ENCODE measurements around the gene C17orf107.

Gene C17orf107

DNA sequence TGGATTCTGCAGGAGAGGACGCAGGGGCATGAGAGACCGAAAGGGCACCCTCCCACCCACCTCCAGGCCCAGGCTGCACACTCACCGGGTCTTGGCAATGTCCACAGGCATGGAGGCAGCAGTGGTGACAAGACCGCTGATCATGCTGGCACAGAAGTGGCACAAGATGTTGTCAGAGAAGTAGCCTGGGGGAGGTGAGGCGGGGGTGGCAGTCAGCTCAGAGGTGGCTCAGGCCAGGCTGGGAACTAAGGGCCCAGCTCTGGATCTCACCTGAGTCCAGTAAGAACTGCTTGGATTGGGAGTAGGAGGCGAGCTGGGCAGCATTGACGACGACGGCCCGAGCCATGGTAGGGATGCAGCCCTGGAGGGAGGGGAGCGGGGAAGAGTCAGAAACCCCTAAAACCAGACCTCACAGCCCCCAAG is 38.7 kb downstream of the C17orf107 start:
- DNase-seq, result no peak

DNA sequence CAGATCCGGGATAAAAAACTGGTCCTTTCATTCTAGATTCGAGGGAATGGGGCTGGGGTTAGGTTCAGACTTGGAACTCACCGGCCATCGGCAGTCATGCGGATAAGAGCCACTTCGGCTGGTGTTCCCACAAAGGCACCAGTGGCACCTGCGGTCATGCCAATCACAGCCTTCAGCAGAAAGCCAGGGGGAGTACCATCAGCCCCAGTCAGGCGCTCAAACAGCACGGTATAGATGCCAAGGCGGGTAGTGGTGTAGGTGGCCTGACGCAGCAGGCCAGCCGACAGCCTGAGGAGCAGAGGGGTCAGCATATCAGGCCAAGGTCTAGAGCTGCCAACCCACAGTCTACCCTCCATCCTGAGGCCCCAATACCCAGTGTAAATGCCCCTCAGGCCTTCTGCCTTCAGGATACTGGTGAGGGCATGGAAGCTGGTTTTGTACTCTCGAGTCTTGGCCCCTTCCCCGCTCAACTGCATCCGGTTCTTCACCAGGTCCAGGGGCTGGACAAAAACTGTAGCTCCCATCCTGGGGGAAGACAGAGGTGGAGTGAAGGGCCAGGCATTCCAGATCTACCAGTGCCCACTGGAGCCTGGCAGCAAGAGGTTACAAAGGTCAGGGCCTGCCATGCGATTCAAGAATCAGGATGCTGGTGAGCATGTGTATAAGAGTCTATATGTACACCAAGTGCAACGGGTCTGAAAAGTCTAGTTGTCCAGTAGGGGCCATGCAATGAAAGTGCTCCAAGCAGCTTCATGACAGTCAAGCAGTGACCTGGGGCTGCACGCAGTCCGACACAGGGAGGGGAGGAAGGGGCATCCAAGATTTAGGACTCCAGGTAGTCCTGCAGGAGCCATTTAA is 39.6 kb downstream of the C17orf107 start:
- DNase-seq, result no peak

DNA sequence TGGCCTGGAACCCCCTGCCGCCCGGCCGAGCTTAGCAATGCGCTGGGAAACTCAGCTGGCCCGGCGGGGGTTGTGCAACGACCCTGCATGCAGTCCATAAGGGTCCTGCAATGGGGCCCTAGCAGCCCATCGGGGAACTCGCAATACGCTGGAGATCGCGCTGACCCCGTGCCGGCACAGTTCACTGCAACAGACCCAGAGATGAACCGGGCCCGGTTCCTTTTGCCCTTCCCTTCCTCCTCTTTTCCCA is 40.1 kb downstream of the C17orf107 start:
- DNase-seq, result no peak

GRCh38 chr17:4939796-4940554 is 40.6 kb downstream of the C17orf107 start, which contains the start of the genes RNF167 and SLC25A11:
TSS of gene RNF167 (plus strand) at chr17:4940268. CDS start at chr17:4940910, 642 bp downstream.
TSS of gene SLC25A11 (minus strand) at chr17:4940046. CDS start at chr17:4939910, 136 bp downstream.
- DNase-seq, result peak; percentile 99

GRCh38 chr17:4940555-4941318 is 41.4 kb downstream of the C17orf107 start:
- DNase-seq, result no peak

DNA sequence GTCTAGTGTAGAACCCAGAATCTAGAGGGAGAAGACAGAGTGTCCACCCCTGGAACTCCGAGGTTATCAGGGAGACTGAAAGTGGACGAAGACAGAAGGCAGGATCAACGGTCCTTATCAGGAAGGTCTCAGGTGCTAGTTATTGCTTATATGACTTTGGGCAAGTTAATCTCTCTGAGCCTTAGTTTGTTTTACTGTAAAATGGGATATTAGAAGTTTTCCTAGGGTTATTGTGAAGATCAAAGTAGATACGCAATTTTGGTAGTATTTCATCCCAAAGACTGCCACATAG is 41.9 kb downstream of the C17orf107 start:
- DNase-seq, result no peak

- no peak for DNase-seq
Observed at GRCh38 chr17:4942760-4943508, 43.6 kb downstream of the C17orf107 start.

- no peak for DNase-seq
Observed at GRCh38 chr17:4944163-4944553, 44.8 kb downstream of the C17orf107 start.

DNA sequence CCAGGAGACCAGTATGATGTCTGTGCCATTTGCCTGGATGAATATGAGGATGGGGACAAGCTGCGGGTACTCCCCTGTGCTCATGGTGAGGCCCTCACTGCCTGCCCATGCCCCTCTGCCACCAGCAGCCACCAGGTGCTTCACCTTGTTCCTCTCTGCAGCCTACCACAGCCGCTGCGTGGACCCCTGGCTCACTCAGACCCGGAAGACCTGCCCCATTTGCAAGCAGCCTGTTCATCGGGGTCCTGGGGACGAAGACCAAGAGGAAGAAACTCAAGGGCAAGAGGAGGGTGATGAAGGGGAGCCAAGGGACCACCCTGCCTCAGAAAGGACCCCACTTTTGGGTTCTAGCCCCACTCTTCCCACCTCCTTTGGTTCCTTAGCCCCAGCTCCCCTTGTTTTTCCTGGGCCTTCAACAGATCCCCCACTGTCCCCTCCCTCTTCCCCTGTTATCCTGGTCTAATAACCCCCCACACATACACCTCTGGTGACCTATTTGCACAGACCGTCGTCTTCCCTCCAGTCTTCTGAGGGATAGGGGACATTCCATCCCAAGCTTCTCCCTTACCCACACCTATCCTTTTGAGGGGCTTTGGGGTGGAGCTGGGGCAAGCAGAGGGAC is 45.3 kb downstream of the C17orf107 start:
- no peak for DNase-seq

DNA sequence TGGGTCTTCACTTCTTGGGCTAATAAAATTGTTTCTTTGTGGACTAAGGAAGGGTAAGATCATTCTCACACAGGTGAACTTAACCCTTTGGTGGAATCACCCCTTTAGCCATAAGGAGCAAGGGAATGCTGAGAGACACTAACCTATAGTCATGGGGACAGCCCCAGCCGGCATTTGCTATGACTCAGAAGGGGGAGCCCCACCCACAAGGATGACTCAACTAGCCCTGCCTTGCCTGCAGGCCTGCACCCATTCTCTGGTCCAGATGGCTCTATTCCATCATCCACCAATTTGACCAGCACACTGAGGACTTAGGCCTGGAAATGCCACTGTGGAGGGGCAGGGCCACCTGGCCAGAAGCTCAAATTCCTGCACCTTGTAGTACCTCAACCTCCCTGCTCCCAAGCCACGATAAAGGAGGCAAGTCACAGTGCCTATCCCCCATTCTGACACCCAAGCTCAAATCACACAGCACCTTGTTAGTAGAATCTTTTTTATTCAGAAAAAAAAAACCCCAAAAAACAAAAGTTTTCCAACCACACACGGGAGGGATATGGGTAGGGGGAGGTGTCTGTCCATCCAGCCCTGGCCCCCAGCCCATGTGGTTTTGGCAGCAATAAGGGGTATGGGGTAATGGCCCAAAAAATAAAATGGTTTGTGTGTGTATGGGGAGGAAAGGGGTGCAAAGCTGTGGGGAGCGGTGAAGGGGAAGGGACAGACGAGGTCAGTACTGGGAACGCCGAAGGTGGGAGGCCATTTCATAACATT is 46.0 kb downstream of the C17orf107 start:
- DNase-seq, result peak; percentile 21

- no peak for DNase-seq
Observed at GRCh38 chr17:4945944-4946280, 46.6 kb downstream of the C17orf107 start.

DNA sequence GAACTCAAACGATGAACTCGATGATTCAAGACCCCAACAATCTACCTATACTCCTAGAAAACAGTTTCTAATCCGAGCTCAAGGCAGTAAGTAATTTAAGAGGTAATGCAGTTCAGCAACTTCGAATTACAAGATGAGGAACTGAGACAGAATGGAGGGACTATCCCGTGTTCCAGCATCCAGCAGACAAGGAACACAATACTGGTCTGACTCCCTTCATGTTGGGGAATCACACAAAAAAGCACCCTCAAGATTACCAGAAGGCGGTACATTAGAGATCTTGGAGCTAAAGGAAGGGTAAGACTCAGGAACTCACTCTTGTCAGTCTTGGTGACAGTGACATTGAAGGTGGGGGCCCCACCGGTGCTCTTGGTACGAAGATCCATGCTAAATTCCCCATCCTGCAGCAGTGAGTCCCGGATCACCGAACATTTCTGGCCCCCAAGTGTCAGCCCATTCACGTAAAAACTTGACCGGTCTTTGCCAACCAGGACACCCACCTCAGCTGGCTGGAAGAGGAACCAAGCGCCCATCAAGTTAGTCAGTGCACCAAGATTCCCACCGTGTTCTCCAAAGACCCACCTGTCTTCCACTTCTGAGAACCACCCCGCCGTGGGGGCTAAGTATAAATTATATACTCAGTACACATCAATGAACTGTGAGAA is 47.1 kb downstream of the C17orf107 start:
- DNase-seq, result no peak

DNA sequence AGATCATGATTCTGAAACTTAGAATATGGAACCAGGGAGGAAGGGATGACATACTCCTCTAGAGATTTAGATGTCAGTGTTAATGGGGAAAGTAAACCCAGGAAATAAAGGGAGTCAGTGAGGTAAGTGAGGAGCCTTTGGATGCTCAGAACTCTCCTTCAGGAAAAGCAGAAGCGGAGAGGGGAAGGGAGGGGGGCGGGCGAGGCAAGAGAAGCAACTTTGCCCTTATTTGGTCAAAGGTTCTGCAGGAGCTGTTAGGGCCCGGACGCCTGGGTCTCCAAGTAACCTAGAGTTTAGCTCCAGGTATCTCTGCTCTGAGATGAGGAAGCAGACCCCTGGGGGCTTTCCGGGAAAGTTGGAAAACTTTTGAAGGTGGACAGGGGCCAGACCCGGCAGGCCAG is 47.7 kb downstream of the C17orf107 start:
- DNase-seq, result no peak

DNA sequence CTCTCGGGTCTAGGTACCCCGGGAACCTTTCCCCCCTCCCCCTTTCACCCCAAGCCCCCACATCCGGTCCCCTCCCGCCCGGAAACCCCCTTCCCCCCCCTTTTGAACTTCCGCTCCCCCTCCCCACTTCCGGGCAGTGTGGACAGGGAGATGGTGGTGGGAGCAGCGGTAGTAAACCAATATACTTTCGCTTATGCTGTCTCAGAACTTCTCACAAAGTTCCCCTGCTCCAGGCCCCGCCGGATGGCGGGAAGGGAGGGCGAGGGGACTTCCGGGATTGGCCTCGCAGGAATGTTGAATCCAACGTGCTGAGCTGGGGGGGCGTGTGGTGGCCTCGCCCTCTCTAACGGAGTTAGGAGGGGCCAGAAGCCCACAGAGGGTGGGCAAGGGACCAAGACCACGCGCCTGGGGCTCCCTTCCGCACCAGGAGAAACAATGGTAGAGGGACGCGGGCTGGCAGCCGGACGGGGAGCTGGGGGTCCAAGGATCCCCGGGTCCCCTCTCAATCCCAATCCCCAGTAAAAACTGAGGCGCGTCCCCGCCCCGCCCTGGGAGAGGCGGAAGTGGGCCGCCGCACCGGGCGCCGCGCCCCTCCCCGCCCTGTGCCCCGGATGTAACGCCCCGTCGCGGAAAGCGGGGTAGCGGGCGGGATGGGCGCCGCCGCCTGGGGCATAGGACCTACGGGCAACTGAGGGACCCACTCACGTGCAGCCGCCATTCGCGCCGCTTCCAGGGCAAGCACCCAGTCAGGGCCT is 48.3 kb downstream of the C17orf107 start:
- no peak for DNase-seq

DNA sequence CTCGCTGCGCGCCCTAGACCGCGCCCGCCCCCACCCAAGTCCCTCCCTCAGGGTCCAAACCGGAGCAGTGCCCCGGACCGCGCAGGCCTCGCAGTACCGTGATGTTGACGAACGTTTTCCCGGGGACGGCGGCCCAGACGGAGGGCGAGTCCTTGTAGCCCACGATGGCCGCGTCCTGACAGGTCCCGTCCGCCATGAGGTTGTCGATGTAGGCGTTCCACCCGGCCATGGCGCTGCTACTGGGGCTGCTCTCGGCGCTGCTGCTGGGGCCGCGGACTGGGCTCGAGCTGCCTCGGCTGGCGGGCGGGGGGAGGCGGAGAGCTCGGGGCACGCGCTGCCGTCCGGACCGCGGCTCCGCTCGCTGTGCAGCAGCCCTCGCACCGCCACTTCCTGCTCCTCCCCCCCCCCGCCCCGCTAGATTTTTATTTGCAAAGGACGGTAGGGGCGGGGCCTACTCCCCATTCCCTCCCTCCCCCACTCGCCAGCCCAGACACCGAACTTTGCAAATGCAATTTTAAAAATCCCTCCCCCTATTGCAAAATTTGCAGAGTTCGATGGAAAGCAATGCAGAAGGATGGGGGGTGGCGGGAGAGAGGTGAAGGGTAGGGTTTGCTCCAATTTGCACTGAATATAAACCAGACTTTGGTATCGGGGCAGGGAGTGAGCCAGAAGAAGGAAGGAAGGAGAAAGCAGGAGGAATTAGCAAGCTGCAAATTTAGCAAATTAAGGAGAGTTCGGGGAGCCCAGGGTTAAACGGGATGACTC is 49.0 kb downstream of the C17orf107 start, which contains the start of gene PFN1:
TSS of gene PFN1 (minus strand) at position 365 of the 765 bp plus-strand sequence. CDS start at position 229, 136 bp downstream.
- DNase-seq, result peak; percentile 58

GRCh38 chr17:4948931-4949320 is 49.6 kb downstream of the C17orf107 start:
- peak; percentile 58 for DNase-seq

- peak; percentile 54 for DNase-seq
Observed at GRCh38 chr17:4949321-4950074, 50.2 kb downstream of the C17orf107 start.

- DNase-seq, result no peak
Observed at GRCh38 chr17:4950075-4950745, 50.9 kb downstream of the C17orf107 start.
